AG09319 (cell line): ENCODE results near the gene STYXL1.
"Not testable (repeated sequence)": the region's sequence is repeated elsewhere in the genome, so short reads cannot be mapped to it uniquely, and the experiment has no call there.

Experiments used
- DNase-seq: peaks from one replicate; pipeline ENCODE4 v3.0.0-alpha.2; 2010; ENCODE audit warnings: low read depth; ENCODE audit errors: extremely low read depth
- CTCF ChIP-seq: IDR thresholded peaks from 2 replicates; pipeline ENCODE4 v1.5.1; 2011; ENCODE audit warnings: low read depth, mild to moderate bottlenecking, inconsistent platforms, low read length, moderate library complexity

Gene STYXL1

GRCh38 chr7:76008156-76008687, 39.6 kb downstream of the STYXL1 start:
- no peak for TF ChIP-seq CTCF
- DNase-seq, result no peak

- DNase-seq, result not testable (repeated sequence)
These were observed 42.8 kb downstream of the STYXL1 start for GRCh38 chr7:76005004-76005403.

- TF ChIP-seq CTCF, result no peak
- no peak for DNase-seq
These were observed 44.4 kb downstream of the STYXL1 start for GRCh38 chr7:76003351-76003750.

GRCh38 chr7:76002822-76003221, 45.0 kb downstream of the STYXL1 start:
- no peak for DNase-seq
- TF ChIP-seq CTCF, result no peak

GRCh38 chr7:76002139-76002538, 45.7 kb downstream of the STYXL1 start:
- DNase-seq, result no peak
- TF ChIP-seq CTCF, result no peak

- no peak for DNase-seq
- TF ChIP-seq CTCF, result no peak
These were observed 47.2 kb downstream of the STYXL1 start for GRCh38 chr7:76000566-76000965.

GRCh38 chr7:75998038-75998437, 49.8 kb downstream of the STYXL1 start:
- no peak for TF ChIP-seq CTCF
- DNase-seq, result no peak

GRCh38 chr7:75996476-75996875, 51.3 kb downstream of the STYXL1 start:
- TF ChIP-seq CTCF, result no peak
- DNase-seq, result no peak
